Skin epidermis (tissue), 12 donors: ENCODE results near the gene SSMEM1.
A peak's percentile ranks its signal among the peaks of the same experiment; 100 is the strongest.
"Not testable (repeated sequence)": the region's sequence is repeated elsewhere in the genome, so short reads cannot be mapped to it uniquely, and the experiment has no call there.

Source experiments
- H3K27ac ChIP-seq, 21 experiments: fragments of 200-600 bp; sonication (generic) in 11 of 21; one replicate each; pipeline ENCODE4 v1.5.0; 2020; ENCODE audit warnings: mild to moderate bottlenecking in 3 of 21, inconsistent platforms in 2 of 21, moderate library complexity in 2 of 21
- H3K4me3 ChIP-seq, 7 experiments: fragments of 200-600 bp; sonication (generic) in 2 of 7; one replicate each; pipeline ENCODE4 v1.5.0; 2020; ENCODE audit warnings: inconsistent platforms in 2 of 7, mild to moderate bottlenecking in 2 of 7, moderate library complexity in 1 of 7

Gene SSMEM1

DNA sequence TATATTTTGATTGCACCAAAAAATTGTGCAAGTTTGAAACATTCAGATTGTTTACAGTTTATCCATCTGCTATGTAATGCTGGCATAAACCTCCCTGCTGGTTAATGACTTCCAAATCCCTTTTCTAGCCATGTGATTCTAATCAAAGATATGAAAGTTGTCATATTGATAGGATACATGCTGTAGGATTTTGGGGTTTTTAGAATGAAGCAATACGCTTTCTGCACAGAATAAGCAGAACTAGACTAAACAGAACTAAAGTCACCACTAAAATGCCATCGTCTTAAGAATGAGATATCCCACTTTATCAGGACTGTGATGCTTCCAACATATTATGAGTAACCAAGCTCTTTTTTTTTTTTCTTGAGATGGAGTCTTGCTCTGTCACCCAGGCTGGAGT is 856 bp downstream of the SSMEM1 start:
- Histone ChIP-seq H3K4me3 (no peak overlapping the region), H3K27ac (no peak overlapping the region)

DNA sequence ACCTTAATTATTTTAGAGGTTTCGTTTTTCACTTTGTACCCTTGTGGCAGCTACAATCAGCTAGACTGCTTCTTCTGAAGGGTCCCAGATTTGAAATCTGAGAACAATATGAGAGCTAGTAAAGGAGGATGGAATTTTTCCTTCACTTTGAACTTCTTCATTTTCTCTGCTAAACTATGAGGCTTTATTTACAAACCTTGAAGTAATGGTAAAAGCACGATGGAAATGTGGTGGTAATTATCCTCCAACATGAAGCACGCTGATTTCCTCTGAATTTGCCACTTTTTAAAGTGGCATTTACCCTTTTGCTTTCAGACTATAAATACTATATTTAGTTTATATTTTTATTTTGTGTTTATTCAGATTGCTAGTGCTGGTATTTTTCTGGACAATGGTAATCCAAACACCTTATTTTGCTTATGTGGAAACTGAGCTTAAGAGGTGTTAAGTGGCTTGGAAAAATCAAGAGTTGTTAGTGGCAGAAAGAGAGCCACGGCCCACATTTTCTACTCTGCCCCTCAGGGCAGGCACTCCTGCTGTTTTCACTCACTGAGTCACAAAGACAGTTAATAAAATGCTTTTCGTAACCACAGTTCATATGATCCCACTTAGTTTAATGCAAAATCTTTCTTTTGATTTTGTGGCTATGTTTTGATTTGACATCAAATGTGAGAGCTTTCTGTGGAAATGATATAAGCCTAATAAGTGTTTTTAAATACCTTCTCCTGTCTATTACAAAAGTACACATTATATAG is 2.7 kb downstream of the SSMEM1 start:
- Histone ChIP-seq H3K27ac (peak overlapping the region in 4 of 21 experiments; percentile 7 to 52 (median 40)), H3K4me3 (no peak overlapping the region)

GRCh38 chr7:130213828-130214227 is 6.2 kb downstream of the SSMEM1 start:
- Histone ChIP-seq H3K27ac (no peak overlapping the region), H3K4me3 (no peak overlapping the region)

DNA sequence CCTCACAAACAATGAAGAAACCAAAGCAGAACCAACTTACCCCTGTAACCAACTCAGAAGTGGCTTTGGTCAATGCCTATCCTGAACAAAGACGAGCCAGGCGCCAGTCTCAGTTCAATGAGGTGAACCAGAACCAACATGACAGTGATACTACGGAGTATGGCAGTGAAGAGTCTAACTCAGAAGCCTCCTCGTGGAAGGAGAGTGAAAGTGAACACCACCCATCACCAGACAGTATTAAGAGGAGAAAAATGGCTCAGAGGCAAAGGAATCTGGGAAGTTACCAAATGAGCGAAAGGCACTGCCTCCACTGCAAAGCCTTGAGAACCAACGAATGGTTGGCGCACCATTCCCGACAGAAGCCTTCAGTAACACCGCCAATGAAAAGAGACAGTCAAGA is 8.4 kb downstream of the SSMEM1 start:
- no peak overlapping the region for H3K27ac ChIP-seq
- H3K4me3 ChIP-seq, result no peak overlapping the region

DNA sequence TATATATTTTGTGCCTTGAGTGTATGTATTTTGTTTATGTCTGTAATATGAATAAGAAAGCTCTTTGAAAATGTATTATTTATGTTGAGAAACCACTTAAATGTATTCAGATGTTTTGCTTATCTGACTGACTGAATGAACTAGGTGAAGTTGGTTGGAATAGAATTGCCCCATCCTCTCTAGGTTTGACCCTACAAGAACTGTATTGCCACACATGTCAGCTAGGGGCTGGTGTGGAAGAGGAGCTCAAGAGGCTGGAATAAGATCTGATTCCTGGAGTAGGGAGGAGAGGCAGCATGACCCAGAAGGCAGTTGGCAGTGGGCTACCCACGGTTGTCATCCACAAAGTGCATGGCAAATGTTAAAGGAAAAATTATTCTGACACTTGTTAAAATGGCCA is 9.1 kb downstream of the SSMEM1 start:
- Histone ChIP-seq H3K4me3 (no peak overlapping the region), H3K27ac (no peak overlapping the region)

GRCh38 chr7:130218806-130219620 is 11.4 kb downstream of the SSMEM1 start:
- Histone ChIP-seq H3K4me3 (no peak overlapping the region), H3K27ac (no peak overlapping the region)

- Histone ChIP-seq H3K27ac (no peak overlapping the region), H3K4me3 (no peak overlapping the region)
Measured at GRCh38 chr7:130219871-130220270, 12.2 kb downstream of the SSMEM1 start.

DNA sequence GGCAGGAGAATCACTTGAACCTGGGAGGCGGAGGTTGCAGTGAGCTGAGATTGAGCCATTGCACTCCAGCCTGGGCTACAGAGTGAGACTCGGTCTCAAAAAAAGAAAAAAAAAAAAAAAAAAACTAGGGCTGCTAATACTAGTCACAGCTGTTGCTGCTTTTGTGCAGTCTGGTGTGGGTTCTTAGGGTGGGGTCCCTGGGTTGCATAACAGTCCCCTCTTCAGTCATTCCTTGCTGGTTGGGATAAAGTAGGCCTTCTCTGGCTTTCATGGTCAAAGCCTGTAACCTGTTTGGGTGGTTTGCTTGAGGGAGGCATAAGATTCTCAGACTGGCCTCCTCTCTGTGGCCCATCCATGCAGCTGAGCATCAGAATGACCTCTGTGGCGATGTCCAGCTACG is 14.1 kb downstream of the SSMEM1 start:
- Histone ChIP-seq H3K27ac (no peak overlapping the region), H3K4me3 (no peak overlapping the region)

DNA sequence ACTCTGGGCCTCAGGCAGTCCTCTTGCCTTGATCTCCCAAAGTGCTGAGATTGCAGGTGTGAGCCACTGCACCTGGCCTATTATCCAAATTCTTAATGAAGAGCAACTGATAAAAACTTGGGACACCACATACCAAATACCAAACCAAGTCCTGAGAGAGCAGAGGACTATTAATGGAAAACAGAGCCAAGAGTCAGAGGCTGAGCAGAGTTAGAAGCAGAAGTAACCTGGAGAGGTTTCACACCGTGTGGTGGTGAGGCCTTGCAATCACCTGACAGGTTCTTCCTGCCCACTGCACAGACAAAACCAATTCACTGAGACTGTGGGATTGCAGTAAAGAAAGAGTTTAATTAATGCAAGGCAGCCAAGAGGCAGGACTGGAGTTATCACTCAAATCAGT is 16.0 kb downstream of the SSMEM1 start:
- Histone ChIP-seq H3K27ac (no peak overlapping the region), H3K4me3 (no peak overlapping the region)

DNA sequence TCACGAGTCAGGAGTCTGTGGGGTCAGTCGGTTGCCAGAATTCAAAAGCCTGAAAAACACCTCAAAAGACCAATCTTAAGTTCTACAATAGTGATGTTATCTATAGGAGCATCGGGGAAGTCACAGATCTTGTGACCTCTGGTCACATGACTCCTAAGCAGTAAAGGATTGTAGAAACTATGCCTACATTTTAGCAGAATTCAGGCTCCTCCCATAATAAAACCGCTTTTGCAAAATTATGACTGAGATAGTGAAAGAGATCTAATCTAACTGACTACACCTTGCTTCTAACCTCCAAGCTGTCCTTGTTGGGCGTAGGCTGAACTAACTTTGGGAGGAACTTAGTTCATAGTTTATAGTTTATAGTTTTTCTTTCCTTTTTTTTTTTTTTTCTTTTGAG is 16.6 kb downstream of the SSMEM1 start:
- Histone ChIP-seq H3K4me3 (no peak overlapping the region), H3K27ac (no peak overlapping the region)

GRCh38 chr7:130224923-130225322 is 17.3 kb downstream of the SSMEM1 start:
- H3K27ac ChIP-seq, H3K4me3 ChIP-seq: not testable (repeated sequence)

DNA sequence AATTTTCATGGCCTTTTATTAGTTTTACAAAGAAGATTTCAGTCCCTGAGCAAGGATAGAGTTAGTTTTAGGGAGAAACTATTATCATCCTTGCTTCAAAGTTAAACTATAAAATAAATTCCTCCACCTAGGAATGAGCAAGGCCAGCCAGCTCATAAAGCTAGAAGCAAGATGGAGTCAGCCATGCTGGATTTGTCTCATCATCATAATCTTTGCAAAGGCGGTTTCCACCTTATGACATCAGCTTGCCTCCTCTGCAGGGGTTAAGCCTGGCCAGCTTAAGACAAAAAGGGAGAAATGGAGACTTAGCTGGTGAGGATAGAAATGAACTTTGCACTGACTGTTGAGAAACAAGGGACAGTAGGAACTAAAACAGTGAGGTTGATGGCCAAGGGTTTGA is 18.7 kb downstream of the SSMEM1 start:
- Histone ChIP-seq H3K27ac (no peak overlapping the region), H3K4me3 (no peak overlapping the region)

DNA sequence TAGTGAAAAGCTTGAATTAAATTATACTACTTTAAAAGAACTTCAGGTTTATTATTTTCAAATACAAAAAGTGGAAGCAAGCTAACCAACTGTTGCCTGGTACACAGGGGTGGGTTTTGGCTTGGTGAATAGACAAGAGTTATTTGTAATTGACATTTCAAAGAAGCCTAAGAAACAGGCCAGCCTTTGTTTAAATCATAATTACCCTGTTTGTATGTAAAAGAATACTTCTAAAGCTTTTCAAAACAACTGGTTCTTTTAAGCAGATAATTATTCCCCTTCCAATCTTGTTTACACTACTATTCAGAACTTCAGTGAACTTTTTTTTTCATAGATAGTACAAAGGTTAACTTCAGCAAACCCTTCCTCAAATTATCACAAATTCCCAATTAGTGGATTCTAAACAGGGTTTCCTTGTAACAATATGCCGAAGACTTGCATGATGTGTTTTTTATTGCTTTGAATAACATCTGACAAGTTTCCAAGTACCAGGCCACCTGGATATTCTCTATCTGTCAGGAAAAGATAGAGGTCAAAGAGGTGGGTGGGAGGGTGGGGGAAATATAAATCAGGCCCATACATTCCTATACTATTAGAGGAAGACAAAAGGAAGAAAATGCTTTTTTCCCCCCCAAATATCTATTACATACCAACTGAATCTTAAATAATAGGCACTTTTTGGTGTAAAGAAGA is 20.4 kb downstream of the SSMEM1 start:
- H3K4me3 ChIP-seq, result no peak overlapping the region
- H3K27ac ChIP-seq, result peak overlapping the region in 1 of 21 experiments; percentile 5

GRCh38 chr7:130228840-130229502 is 21.3 kb downstream of the SSMEM1 start:
- H3K4me3 ChIP-seq, result no peak overlapping the region
- peak overlapping the region in 1 of 21 experiments; percentile 5 for H3K27ac ChIP-seq

DNA sequence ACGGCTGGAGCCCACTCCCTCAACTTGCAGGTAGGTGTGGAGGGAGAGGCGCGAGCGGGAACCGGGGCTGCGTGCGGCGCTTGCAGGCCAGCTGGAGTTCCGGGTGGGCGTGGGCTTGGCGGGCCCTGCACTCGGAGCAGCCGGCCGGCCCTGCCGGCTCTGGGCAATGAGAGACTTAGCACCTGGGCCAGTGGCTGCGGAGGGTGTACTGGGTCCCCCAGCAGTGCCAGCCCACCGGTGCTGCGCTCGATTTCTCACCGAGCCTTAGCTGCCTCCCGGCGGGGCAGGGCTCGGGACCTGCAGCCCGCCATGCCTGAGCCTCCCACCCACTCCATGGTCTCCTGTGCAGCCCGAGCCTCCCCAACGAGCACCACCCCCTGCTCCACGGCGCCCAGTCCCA is 22.3 kb downstream of the SSMEM1 start:
- not testable (repeated sequence) for H3K4me3 ChIP-seq, H3K27ac ChIP-seq

DNA sequence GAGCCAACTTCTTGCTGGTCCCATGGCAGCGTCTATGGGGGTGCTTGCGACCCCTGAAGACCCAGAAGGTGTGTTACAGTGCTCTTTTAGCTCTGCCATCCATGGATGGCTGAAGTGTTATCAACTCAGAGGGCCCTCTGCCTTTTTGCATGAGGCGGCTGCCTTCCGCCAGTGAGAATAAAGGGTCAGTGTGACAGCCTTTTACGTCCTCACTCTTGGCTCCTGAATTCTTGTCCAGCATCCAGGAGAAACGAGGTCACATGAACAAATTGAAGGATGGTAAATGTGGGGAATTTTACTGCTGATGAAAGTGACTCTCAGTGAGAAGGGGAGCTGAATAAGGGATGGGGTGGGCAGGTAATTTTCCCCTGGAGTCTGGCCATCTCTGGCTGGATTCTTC is 24.1 kb downstream of the SSMEM1 start:
- H3K27ac ChIP-seq, result no peak overlapping the region
- no peak overlapping the region for H3K4me3 ChIP-seq

- no peak overlapping the region for H3K27ac ChIP-seq
Measured at GRCh38 chr7:130232209-130232608, 24.5 kb downstream of the SSMEM1 start.

GRCh38 chr7:130234078-130234477 is 26.4 kb downstream of the SSMEM1 start:
- Histone ChIP-seq H3K27ac (no peak overlapping the region), H3K4me3 (no peak overlapping the region)

More at GRCh38 chr7:130232209-130232608, 24.5 kb downstream of the SSMEM1 start:
- H3K4me3 ChIP-seq, result no peak overlapping the region

- not testable (repeated sequence) for H3K27ac ChIP-seq, H3K4me3 ChIP-seq
Measured at GRCh38 chr7:130236361-130236760, 28.7 kb downstream of the SSMEM1 start.

GRCh38 chr7:130240240-130240639 is 32.6 kb downstream of the SSMEM1 start:
- no peak overlapping the region for H3K27ac ChIP-seq
- no peak overlapping the region for H3K4me3 ChIP-seq
